ENCODE results near the gene PAQR5. TPM values are rescaled to one million over a fixed set of nuclear protein-coding genes. Genes with fewer than 3 reads are reported as not detected.

PAQR5 gene
- total RNA-seq, 2 donors from 2014 or later: 6.5 to 11.5 TPM

DNA sequence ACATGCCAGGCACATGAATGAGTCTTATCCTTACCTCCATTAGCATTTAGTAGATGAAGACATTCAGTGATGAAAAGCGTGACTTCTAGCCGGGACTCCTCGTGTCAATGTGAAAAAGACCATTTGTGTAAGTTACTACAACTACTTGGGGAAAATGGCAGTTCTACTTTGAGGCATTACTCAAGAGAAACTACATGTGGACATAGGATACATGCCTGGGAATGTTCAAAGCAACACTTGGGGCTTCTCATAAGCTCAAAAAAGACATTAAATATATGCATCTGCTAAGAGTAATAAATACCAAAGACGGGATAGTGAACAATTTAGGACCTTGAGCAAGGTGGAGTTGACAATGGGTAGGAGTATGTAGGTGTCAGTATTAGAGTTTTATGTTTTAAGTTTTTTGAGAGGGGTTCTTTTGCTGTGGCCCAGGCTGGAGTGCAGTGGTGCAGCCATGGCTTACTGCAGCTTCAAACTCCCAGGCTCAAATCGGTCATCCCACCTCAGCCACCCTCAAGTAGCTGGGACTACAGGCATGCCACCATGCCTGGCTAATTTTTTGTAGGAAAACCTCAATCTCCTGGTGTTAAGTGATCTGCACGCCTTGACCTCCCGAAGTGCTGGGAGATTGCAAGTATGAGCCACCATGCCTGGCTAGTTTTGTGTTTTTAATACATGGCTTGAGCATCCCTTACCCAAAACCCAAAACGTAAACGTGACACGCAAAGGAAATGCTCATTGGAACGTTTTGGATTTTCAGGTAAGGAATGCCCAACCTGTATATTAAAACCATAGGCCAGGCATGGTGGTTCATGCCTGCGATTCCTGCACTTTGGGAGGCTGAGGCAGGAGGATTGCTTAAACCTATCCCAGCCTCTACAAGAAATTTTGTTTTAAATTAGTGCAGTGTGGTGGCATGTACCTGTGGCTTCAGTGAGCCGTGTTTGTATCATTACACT, 157.8 kb downstream of the PAQR5 start:
- peaks cover 30% of the 10 kb centered on the region for H3K4me1 ChIP-seq
- peaks cover 0 to 8% of the 10 kb centered on the region in 2 donors for H3K36me3 ChIP-seq (replicated peaks in 1 of 2; ENCODE audit: insufficient read depth in 1 of 2, low read depth in 2 of 2)
- no peak overlapping the region for H3K27ac ChIP-seq
- intact Hi-C loops (cut with DNase I): no loop called here
- H3K9me3 ChIP-seq: no peaks in the 10 kb centered on the region
- 84 to 90% methylated on average over 13 of the region's 13 CpGs for WGBS, 2 donors
- ATAC-seq: no peak
- H3K4me3 ChIP-seq: no peak overlapping the region
- TF ChIP-seq POLR2A (IDR thresholded peaks at IDR 0.05): no peak
- TF ChIP-seq, protein P1, sequence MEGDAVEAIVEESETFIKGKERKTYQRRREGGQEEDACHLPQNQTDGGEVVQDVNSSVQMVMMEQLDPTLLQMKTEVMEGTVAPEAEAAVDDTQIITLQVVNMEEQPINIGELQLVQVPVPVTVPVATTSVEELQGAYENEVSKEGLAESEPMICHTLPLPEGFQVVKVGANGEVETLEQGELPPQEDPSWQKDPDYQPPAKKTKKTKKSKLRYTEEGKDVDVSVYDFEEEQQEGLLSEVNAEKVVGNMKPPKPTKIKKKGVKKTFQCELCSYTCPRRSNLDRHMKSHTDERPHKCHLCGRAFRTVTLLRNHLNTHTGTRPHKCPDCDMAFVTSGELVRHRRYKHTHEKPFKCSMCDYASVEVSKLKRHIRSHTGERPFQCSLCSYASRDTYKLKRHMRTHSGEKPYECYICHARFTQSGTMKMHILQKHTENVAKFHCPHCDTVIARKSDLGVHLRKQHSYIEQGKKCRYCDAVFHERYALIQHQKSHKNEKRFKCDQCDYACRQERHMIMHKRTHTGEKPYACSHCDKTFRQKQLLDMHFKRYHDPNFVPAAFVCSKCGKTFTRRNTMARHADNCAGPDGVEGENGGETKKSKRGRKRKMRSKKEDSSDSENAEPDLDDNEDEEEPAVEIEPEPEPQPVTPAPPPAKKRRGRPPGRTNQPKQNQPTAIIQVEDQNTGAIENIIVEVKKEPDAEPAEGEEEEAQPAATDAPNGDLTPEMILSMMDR (IDR thresholded peaks at IDR 0.05): no peak
- no peaks in the 10 kb centered on the region for H3K27me3 ChIP-seq
- no peak for DNase-seq

Other genes starting within 250 kb of the PAQR5 start
- 1 to 10 TPM; 6.6 to 9.3 TPM for gene GLCE, start 138.3 kb upstream of the PAQR5 start, total RNA-seq
- gene KIF23, start 115.4 kb downstream of the PAQR5 start, total RNA-seq: 1 to 10 TPM in 1 of 2 donors, under 1 TPM in 1; 0.99 to 2.9 TPM
- 100 to 1,000 TPM; 332 to 973 TPM for gene RPLP1, start 153.9 kb downstream of the PAQR5 start, total RNA-seq

Measured in body of pancreas (tissue), 4 donors.